BE2C (cell line): ENCODE measurements around the gene DIS3L2.

Experiments used
- DNase-seq: peaks from one replicate; pipeline ENCODE4 v3.0.0-alpha.2; 2020
- H3K27me3 ChIP-seq: fragments of 250-450 bp; sonication (Bioruptor Pico); 2 replicates; pipeline ENCODE4 v1.5.1; 2020; ENCODE audit warnings: mild to moderate bottlenecking
- H3K36me3 ChIP-seq: fragments of 250-450 bp; sonication (Bioruptor Pico); 2 replicates; pipeline ENCODE4 v1.5.1; 2020; ENCODE audit warnings: mild to moderate bottlenecking
- H3K4me1 ChIP-seq: fragments of 250-450 bp; sonication (Bioruptor Pico); 2 replicates; pipeline ENCODE4 v1.5.1; 2020
- H3K4me3 ChIP-seq: 2 replicates; pipeline ENCODE4 v1.5.1; 2011; ENCODE audit warnings: low read depth, low read length
- H3K9me3 ChIP-seq: fragments of 250-450 bp; sonication (Bioruptor Pico); 2 replicates; pipeline ENCODE4 v1.5.1; 2020
- CTCF ChIP-seq: IDR thresholded peaks from 2 replicates; pipeline ENCODE4 v1.5.1; 2012; ENCODE audit warnings: mild to moderate bottlenecking, low read depth, low read length

The DIS3L2 gene

GRCh38 chr2:232234922-232235615, 273.6 kb downstream of the DIS3L2 start:
- no peaks in the 10 kb centered on the region for H3K4me1 ChIP-seq
- no peaks in the 10 kb centered on the region for H3K36me3 ChIP-seq
- no peak for TF ChIP-seq CTCF
- H3K9me3 ChIP-seq = no peaks in the 10 kb centered on the region
- DNase-seq = no peak
- H3K4me3 ChIP-seq = no peak overlapping the region
- H3K27me3 ChIP-seq = no peaks in the 10 kb centered on the region

- Histone ChIP-seq H3K27me3 (no peaks in the 10 kb centered on the region), H3K4me3 (no peak overlapping the region), H3K4me1 (no peaks in the 10 kb centered on the region), H3K36me3 (no peaks in the 10 kb centered on the region), H3K9me3 (no peaks in the 10 kb centered on the region)
- no peak for TF ChIP-seq CTCF
- DNase-seq = no peak
These were observed 274.2 kb downstream of the DIS3L2 start for GRCh38 chr2:232235716-232236115.

- H3K36me3 ChIP-seq = no peaks in the 10 kb centered on the region
- no peak for TF ChIP-seq CTCF
- H3K4me3 ChIP-seq = no peak overlapping the region
- H3K9me3 ChIP-seq = no peaks in the 10 kb centered on the region
- H3K4me1 ChIP-seq = no peaks in the 10 kb centered on the region
- no peak for DNase-seq
- no peaks in the 10 kb centered on the region for H3K27me3 ChIP-seq
These were observed 274.7 kb downstream of the DIS3L2 start for GRCh38 chr2:232236200-232236599.

GRCh38 chr2:232237464-232237863, 276.0 kb downstream of the DIS3L2 start:
- Histone ChIP-seq H3K27me3 (no peaks in the 10 kb centered on the region), H3K4me3 (no peak overlapping the region), H3K9me3 (no peaks in the 10 kb centered on the region), H3K4me1 (no peaks in the 10 kb centered on the region), H3K36me3 (no peaks in the 10 kb centered on the region)
- DNase-seq = no peak
- TF ChIP-seq CTCF = no peak

GRCh38 chr2:232238108-232238507, 276.6 kb downstream of the DIS3L2 start:
- no peak overlapping the region for H3K4me3 ChIP-seq
- no peaks in the 10 kb centered on the region for H3K27me3 ChIP-seq
- H3K9me3 ChIP-seq = no peaks in the 10 kb centered on the region
- no peaks in the 10 kb centered on the region for H3K36me3 ChIP-seq
- no peak for DNase-seq
- no peak for TF ChIP-seq CTCF
- H3K4me1 ChIP-seq = no peaks in the 10 kb centered on the region

- Histone ChIP-seq H3K4me1 (no peaks in the 10 kb centered on the region), H3K9me3 (no peaks in the 10 kb centered on the region), H3K4me3 (no peak overlapping the region), H3K27me3 (no peaks in the 10 kb centered on the region), H3K36me3 (no peaks in the 10 kb centered on the region)
- no peak for TF ChIP-seq CTCF
- DNase-seq = no peak
These were observed 277.1 kb downstream of the DIS3L2 start for GRCh38 chr2:232238596-232238995.
